ENCODE data around the gene GTSE1. TPM values are rescaled to one million over a fixed set of nuclear protein-coding genes. Genes with fewer than 3 reads are reported as not detected.

Gene GTSE1
- total and polyA plus RNA-seq, 2 of the 13 experiments (the other 11 are each of a cell fraction or from before 2014, with no cell fraction given), result 10.7 to 13.5 TPM

DNA sequence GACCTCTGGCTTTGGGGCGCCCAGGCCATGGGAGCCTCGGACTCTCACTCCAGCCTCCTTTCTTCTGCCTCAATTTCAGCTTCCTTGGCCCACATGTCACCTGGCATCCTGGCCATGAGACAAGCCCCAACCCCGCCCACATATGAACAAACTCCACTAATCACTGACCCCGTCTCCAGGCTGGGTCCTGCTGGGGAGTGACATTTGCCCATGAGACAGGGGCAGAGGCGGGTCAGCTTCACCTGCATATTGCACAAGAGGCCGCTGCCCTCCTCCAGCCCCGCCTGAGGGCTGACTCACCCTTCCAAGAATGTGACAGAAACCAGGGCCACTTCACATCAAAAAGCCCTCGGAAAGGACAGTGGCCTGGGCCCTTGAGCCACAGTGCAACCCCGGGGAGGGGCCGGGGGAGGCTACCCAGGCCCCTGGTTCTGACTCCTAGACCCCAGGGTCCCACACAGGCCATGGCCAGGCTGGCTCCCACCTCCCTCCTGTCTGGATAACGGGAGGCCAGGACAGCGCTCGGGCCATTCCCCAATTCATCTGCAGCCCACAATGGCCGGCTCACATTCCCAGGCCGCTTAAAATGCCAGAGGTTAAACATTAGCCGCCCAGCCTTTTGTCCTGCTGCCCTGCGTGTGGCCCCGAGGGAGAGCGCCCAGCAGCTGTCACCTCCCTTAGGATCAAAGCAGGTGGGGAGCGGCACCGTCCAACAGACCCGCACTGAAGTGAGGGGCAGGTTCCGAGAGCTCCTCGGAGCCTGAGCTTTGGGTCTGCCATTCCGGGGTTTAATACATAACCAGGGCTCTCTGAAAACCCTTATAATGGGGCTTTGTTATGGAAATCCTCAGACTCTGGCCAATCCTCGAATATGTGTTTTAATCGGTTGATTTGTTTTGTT, 81.1 kb downstream of the GTSE1 start (continued):
- TF ChIP-seq ZFP36 (IDR thresholded peaks at IDR 0.05; ENCODE audit: borderline replicate concordance, low read depth, low read length, partially characterized antibody), result no peak
- peak; percentile 93 for TF ChIP-seq BCL6 (CRISPR knock-in tag; IDR thresholded peaks at IDR 0.05)
- TF ChIP-seq ZNF205 (CRISPR knock-in tag; IDR thresholded peaks at IDR 0.05), result peak; percentile 37; the same call in 1 of the 2 replicates
- TF ChIP-seq, protein P1, sequence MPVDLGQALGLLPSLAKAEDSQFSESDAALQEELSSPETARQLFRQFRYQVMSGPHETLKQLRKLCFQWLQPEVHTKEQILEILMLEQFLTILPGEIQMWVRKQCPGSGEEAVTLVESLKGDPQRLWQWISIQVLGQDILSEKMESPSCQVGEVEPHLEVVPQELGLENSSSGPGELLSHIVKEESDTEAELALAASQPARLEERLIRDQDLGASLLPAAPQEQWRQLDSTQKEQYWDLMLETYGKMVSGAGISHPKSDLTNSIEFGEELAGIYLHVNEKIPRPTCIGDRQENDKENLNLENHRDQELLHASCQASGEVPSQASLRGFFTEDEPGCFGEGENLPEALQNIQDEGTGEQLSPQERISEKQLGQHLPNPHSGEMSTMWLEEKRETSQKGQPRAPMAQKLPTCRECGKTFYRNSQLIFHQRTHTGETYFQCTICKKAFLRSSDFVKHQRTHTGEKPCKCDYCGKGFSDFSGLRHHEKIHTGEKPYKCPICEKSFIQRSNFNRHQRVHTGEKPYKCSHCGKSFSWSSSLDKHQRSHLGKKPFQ (CRISPR knock-in tag; IDR thresholded peaks at IDR 0.05; ENCODE audit: insufficient replicate concordance), result peak; percentile 57
- TF ChIP-seq ZNF790 (CRISPR knock-in tag; IDR thresholded peaks at IDR 0.05; ENCODE audit: borderline replicate concordance), result no peak; the same call in 1 of the 2 replicates
- no peak for TF ChIP-seq KLF15 (CRISPR knock-in tag; IDR thresholded peaks at IDR 0.05; ENCODE audit: borderline replicate concordance)
- peak; percentile 72 for TF ChIP-seq SIX4 (CRISPR knock-in tag; IDR thresholded peaks at IDR 0.05)
- no peak; the same call in 1 of the 2 replicates for TF ChIP-seq ZNF441 (CRISPR knock-in tag; IDR thresholded peaks at IDR 0.05; ENCODE audit: borderline replicate concordance)
- peak; percentile 73 for TF ChIP-seq ZNF777 (CRISPR knock-in tag; IDR thresholded peaks at IDR 0.05)
- no peak for TF ChIP-seq SP140L (CRISPR knock-in tag; IDR thresholded peaks at IDR 0.05; ENCODE audit: borderline replicate concordance)
- TF ChIP-seq, protein P2, sequence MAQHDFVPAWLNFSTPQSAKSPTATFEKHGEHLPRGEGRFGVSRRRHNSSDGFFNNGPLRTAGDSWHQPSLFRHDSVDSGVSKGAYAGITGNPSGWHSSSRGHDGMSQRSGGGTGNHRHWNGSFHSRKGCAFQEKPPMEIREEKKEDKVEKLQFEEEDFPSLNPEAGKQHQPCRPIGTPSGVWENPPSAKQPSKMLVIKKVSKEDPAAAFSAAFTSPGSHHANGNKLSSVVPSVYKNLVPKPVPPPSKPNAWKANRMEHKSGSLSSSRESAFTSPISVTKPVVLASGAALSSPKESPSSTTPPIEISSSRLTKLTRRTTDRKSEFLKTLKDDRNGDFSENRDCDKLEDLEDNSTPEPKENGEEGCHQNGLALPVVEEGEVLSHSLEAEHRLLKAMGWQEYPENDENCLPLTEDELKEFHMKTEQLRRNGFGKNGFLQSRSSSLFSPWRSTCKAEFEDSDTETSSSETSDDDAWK (CRISPR knock-in tag; IDR thresholded peaks at IDR 0.05), result no peak
- 0 out of 2 replicates have a peak, but pooled peaks have one; percentile 50 for TF ChIP-seq GATA4 (IDR thresholded peaks at IDR 0.05; ENCODE audit: borderline replicate concordance, low read depth)
- TF ChIP-seq MYC (CRISPR knock-in tag; IDR thresholded peaks at IDR 0.05; ENCODE audit: borderline replicate concordance), result peak; percentile 67; the same call in 1 of the 2 replicates
- TF ChIP-seq ZNF335 (CRISPR knock-in tag; IDR thresholded peaks at IDR 0.05), result no peak
- TF ChIP-seq ATAD3A (CRISPR knock-in tag; IDR thresholded peaks at IDR 0.05), result no peak
- TF ChIP-seq ZNF124 (CRISPR knock-in tag; IDR thresholded peaks at IDR 0.05), result peak; percentile 53; the same call in 1 of the 2 replicates
- TF ChIP-seq, protein P3, sequence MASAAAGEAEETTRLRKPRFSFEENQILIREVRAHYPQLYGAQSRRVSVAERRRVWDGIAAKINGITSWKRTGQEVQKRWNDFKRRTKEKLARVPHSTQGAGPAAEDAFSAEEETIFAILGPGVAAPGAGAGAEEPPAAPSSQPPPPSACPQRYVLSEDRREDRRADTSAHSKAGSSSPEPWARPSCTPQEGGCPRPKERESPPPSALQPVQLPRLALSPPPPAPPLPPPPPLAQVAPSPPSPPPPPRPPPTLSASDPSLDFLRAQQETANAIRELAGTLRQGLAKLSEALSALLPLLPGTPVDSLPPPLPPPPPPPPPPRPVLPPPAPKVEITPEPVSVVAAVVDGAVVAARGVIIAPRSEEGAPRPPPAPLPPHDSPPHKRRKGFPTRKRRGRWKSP (CRISPR knock-in tag; IDR thresholded peaks at IDR 0.05), result no peak; the same call in 1 of the 2 replicates
- peak; percentile 41; the same call in 1 of the 2 replicates for TF ChIP-seq ZNF343 (CRISPR knock-in tag; IDR thresholded peaks at IDR 0.05)
- TF ChIP-seq ARID2 (CRISPR knock-in tag; IDR thresholded peaks at IDR 0.05; ENCODE audit: borderline replicate concordance), result no peak
- no peak for TF ChIP-seq SRSF4 (IDR thresholded peaks at IDR 0.05; ENCODE audit: low read depth, low read length, poor library complexity, severe bottlenecking)
- no peak for TF ChIP-seq ZNF10 (CRISPR knock-in tag; IDR thresholded peaks at IDR 0.05; ENCODE audit: borderline replicate concordance, low read depth)
- TF ChIP-seq REXO4 (CRISPR knock-in tag; IDR thresholded peaks at IDR 0.05; ENCODE audit: borderline replicate concordance), result no peak
- TF ChIP-seq POLR2A (IDR thresholded peaks at IDR 0.05; ENCODE audit: insufficient read depth in 1 of 2, low read depth in 2 of 2, low read length in 2 of 2), result peak; percentile 52 to 55
- peak; percentile 67; the same call in 1 of the 2 replicates for TF ChIP-seq NR2F2 (IDR thresholded peaks at IDR 0.05; ENCODE audit: borderline replicate concordance, low read depth)
- TF ChIP-seq, protein P4, sequence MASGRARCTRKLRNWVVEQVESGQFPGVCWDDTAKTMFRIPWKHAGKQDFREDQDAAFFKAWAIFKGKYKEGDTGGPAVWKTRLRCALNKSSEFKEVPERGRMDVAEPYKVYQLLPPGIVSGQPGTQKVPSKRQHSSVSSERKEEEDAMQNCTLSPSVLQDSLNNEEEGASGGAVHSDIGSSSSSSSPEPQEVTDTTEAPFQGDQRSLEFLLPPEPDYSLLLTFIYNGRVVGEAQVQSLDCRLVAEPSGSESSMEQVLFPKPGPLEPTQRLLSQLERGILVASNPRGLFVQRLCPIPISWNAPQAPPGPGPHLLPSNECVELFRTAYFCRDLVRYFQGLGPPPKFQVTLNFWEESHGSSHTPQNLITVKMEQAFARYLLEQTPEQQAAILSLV (CRISPR knock-in tag; IDR thresholded peaks at IDR 0.05; ENCODE audit: borderline replicate concordance), result no peak

Measured in HepG2 (cell line).